ENCODE measurements around the gene TTC28. TPM values are rescaled to one million over a fixed set of nuclear protein-coding genes. Genes with fewer than 3 reads are reported as not detected.

TTC28 gene
- total RNA-seq, 1 donor, result 55.8 TPM

DNA sequence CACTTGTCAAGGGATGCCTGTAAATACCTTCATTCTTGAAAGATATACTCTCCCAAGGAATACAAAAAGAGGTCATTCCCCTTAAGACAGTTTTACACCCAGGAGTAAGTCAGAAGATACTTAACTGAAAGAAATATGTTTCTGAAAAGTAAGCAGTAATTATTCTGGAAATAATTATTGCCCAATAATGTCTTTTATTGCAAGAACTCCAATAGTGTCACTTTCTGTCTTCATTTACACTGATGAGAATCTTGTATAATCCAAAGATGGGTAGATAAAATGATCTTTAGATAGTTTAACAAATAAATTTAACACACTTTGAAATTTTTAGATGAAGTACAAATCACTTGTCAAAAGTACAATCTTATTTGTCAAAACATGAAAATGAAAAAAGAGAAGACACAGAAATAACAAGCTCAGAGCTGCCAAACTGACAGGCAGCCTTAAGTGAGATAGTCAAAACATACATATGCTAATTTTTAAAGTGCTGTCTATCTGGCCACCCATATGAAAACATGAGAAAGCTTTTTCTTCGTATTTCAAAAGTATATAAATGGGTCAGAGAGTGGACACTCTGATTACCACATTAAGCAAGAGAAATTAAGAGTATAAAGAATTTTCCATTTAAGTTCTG is 225.1 kb downstream of the TTC28 start:
- H3K4me3 ChIP-seq (ENCODE audit: low read depth, low read length), result no peak overlapping the region
- TF ChIP-seq, protein P1, sequence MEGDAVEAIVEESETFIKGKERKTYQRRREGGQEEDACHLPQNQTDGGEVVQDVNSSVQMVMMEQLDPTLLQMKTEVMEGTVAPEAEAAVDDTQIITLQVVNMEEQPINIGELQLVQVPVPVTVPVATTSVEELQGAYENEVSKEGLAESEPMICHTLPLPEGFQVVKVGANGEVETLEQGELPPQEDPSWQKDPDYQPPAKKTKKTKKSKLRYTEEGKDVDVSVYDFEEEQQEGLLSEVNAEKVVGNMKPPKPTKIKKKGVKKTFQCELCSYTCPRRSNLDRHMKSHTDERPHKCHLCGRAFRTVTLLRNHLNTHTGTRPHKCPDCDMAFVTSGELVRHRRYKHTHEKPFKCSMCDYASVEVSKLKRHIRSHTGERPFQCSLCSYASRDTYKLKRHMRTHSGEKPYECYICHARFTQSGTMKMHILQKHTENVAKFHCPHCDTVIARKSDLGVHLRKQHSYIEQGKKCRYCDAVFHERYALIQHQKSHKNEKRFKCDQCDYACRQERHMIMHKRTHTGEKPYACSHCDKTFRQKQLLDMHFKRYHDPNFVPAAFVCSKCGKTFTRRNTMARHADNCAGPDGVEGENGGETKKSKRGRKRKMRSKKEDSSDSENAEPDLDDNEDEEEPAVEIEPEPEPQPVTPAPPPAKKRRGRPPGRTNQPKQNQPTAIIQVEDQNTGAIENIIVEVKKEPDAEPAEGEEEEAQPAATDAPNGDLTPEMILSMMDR (IDR thresholded peaks at IDR 0.05; ENCODE audit: insufficient read depth, low read length), result no peak
- no peak for DNase-seq (ENCODE audit: low read depth)

DNA sequence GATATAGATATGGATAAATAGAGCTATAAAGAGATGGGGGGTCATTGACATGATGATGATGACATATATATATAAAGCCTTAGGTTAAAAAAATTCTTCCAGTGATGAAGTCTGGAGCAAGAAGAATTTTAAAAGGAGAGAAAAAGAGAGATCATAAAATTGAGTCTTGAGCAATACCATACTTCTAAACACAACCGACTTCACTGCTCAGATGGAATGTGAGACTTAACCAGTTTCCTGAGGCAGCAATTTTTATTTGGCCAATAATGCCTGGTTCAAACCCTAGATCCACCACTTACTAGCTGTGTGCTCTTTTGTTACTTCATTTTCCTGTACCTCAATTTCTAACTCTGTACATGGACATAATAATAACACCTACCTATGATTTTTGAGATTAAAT is 229.5 kb downstream of the TTC28 start:
- no peak for DNase-seq (ENCODE audit: low read depth)
- no peak overlapping the region for H3K4me3 ChIP-seq (ENCODE audit: low read depth, low read length)
- TF ChIP-seq, protein P1 (IDR thresholded peaks at IDR 0.05; ENCODE audit: insufficient read depth, low read length), result no peak

DNA sequence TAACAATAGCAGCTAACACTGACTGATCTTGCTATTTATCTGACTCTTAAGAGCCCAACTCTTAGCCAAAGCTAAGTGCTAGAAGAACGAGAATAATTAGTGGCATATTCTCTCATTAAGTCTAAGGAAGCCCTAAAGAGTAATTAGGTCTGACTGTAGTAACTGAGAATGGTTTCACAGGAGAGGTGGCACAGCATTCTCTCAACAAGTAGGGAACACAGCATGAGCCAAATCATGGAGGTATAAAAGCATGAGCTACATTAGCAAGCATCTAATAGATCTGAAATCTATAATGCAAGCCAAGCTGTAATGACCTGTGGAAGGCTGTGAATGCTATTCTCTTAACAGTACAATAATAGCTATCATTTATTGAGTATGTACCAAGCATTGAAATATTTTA is 230.6 kb downstream of the TTC28 start:
- TF ChIP-seq, protein P1 (IDR thresholded peaks at IDR 0.05; ENCODE audit: insufficient read depth, low read length), result no peak
- no peak overlapping the region for H3K4me3 ChIP-seq (ENCODE audit: low read depth, low read length)

DNA sequence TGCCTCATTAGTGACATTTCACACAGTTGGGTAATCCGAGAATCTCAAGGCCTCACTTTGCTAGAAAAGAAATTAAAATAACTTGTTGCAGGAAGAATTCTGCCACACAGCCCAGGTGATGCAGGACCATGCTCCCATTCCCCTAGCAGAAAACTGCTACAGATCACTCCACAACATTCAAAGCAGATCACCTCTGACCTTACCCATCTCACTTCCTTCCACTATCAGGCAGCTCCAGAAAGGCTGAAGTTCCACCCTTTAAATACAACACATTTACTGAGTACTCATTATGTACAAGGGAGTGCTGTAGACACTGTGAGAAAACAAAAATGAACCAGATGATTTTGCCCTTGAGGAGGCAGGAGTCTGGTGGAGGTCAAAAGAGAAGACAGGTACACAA is 231.0 kb downstream of the TTC28 start:
- DNase-seq (ENCODE audit: low read depth), result no peak
- TF ChIP-seq, protein P1 (IDR thresholded peaks at IDR 0.05; ENCODE audit: insufficient read depth, low read length), result no peak

More for the DNA sequence above, 230.6 kb downstream of the TTC28 start:
- no peak for DNase-seq (ENCODE audit: low read depth)

DNA sequence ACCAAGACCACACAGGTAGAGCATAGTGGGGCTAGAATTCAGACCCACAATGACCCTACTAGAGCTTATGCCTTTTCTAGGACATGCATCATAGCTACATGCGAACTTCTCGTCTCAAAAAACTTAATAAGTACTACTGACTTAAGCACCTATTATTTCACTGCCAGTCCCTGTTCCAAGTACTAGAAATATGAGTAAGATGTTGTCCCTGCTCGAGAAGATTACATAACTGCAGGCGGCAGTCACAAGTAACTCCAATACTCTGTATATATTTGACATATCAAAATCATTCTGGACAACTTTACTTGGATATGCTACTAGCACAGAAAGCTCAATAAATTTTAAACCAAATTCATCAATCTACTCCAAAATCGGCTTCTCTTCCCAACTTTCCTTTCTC is 235.0 kb downstream of the TTC28 start:
- TF ChIP-seq, protein P1 (IDR thresholded peaks at IDR 0.05; ENCODE audit: insufficient read depth, low read length), result no peak
- no peak overlapping the region for H3K4me3 ChIP-seq (ENCODE audit: low read depth, low read length)
- peak; percentile 34 for DNase-seq (ENCODE audit: low read depth)

More for the DNA sequence above, 231.0 kb downstream of the TTC28 start:
- H3K4me3 ChIP-seq (ENCODE audit: low read depth, low read length), result no peak overlapping the region

DNA sequence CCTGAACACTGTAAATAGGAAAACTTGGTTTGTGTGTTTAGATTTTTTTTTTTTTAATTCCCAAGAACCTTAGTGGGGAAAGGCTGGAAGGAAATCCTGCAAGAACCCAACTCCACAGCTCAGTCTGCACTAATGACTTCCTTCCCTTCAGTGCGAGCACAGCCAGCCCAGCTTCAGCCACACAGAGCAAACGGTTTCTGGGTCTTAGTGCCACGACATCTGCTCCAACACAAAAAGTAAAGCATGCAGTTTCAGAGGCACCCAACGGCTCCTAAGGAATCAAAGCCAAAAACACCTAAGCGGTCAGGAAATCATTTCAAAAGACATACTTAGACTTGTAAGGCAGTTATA is 236.1 kb downstream of the TTC28 start:
- TF ChIP-seq, protein P1 (IDR thresholded peaks at IDR 0.05; ENCODE audit: insufficient read depth, low read length), result no peak
- peak; percentile 80 for DNase-seq (ENCODE audit: low read depth)
- H3K4me3 ChIP-seq (ENCODE audit: low read depth, low read length), result peak overlapping the region; percentile 71

Measured in fibroblast of the aortic adventitia (primary cell).